Upper lobe of left lung (tissue), 6 donors: ENCODE measurements around the gene TMEM39B. TPM values are rescaled to one million over a fixed set of nuclear protein-coding genes. Genes with fewer than 3 reads are reported as not detected.

Experiments
- ATAC-seq, 2 donors: fragments of 200-7000 bp; cut with Tn5 transposase; one replicate each; pipeline ENCODE4 v1.9.1; 2022; ENCODE audit warnings: mild to moderate bottlenecking in 2 of 2, moderate library complexity in 2 of 2; ENCODE audit not compliant: low FRiP score in 2 of 2
- DNase-seq, 2 donors: peaks; one replicate each; pipeline ENCODE4 v3.0.0-alpha.2; 2019 to 2020
- H3K27ac ChIP-seq, 4 donors: fragments of 200-600 bp; sonication (generic); one replicate each; pipeline ENCODE4 v1.5.1; 2016 to 2019
- H3K27me3 ChIP-seq, 4 donors: fragments of 200-600 bp; sonication (generic); one replicate each; pipeline ENCODE4 v1.5.1; 2017 to 2019
- H3K36me3 ChIP-seq, 4 donors: fragments of 200-600 bp; sonication (generic); one replicate each; pipeline ENCODE4 v1.5.1; 2016 to 2019
- H3K4me1 ChIP-seq, 4 donors: fragments of 200-600 bp; sonication (generic); one replicate each; pipeline ENCODE4 v1.5.1; 2018 to 2019
- H3K4me3 ChIP-seq, 4 donors: fragments of 200-600 bp; sonication (generic); one replicate each; pipeline ENCODE4 v1.5.1; 2017 to 2019; ENCODE audit warnings: mild to moderate bottlenecking in 2 of 4, moderate library complexity in 1 of 4
- H3K9me3 ChIP-seq, 4 donors: fragments of 200-600 bp; sonication (generic); one replicate each; pipeline ENCODE4 v1.5.1; 2018 to 2019
- EP300 ChIP-seq, 4 donors: sonication (generic); formaldehyde crosslinking; IDR thresholded peaks; one replicate each; pipeline ENCODE4 v1.5.1; 2017; ENCODE audit warnings: antibody characterized with exemption in 4 of 4, control low read depth in 2 of 4
- POLR2A ChIP-seq, 4 donors: fragments of 450-650 bp; IDR thresholded peaks; one replicate each; pipeline ENCODE4 v1.5.1; 2016 to 2017; ENCODE audit warnings: antibody characterized with exemption in 4 of 4, mild to moderate bottlenecking in 2 of 4
- POLR2AphosphoS5 ChIP-seq, 2 donors: sonication (generic); formaldehyde crosslinking; IDR thresholded peaks; one replicate each; pipeline ENCODE4 v1.5.1; 2017; ENCODE audit warnings: antibody characterized with exemption in 2 of 2
- WGBS, 2 donors: methylation state at CpG; one replicate each; pipeline ENCODE4 v1.1.5; 2017 to 2018; 5-methylcytosine and 5-hydroxymethylcytosine counted together
- small RNA-seq, 4 donors: library from RNA; depleted of rRNA; stranded (forward); fragments of <200 nt; gene quantifications; one replicate each; pipeline ENCODE3, GENCODE V24; 2016
- total RNA-seq, 6 donors: library from RNA; depleted of rRNA in 4 of 6; stranded (reverse); fragments of >200 nt in 4 of 6; gene quantifications; one replicate each; pipeline versions ENCODE4 v1.1.0 to v1.2.1, GENCODE V29; 2016 to 2021
- TF ChIP-seq, protein P1 (sequence below), 6 experiments: fragments of 450-650 bp in 4 of 6; fragments of 200-600 bp in 2 of 6; sonication (generic) in 2 of 6; IDR thresholded peaks; one replicate each; pipeline ENCODE4 v1.5.1; 2016 to 2019; ENCODE audit warnings: antibody characterized with exemption in 6 of 6
- donor health status: DM: no; HTN: no; CAD: no; lungs with moderate emphysema.
- donor health status: DM: no; HTN: yes; CAD: no; lungs with severe emphysema.

Gene TMEM39B
- total RNA-seq, 6 donors from 2014 or later = 5.0 to 22.1 (median 10.2) TPM

DNA sequence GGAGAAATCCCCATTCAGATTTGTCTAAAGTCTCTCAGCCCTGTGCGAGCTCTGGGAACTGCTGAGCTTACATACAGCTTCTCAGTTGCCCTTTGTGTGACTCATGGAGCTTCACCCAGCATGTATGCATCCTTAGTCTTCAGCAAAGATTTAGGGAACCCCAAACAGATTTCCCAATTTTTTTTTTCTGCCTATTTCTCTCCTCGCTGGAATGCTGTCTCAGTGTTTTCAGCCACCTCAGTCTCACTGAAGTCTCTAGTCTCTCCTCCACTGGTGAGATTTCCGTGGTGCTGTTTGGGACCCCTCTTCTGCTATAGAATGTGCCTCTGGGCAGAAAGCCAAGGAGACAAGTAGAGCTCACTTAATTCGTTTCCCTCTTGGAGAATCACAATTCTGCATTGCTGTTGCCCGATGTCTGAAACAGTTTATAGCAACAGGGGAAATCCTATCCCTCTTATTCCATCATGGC, 78.6 kb downstream of the TMEM39B start:
- Histone ChIP-seq H3K4me3 (no peak overlapping the region), H3K36me3 (peaks cover 0 to 26% (median 6%) of the 10 kb centered on the region in 4 donors), H3K9me3 (no peaks in the 10 kb centered on the region), H3K4me1 (peaks cover 0 to 9% (median 6%) of the 10 kb centered on the region in 4 donors), H3K27ac (no peak overlapping the region), H3K27me3 (no peaks in the 10 kb centered on the region)
- DNase-seq (no peak), ATAC-seq (no peak)
- TF ChIP-seq POLR2A (IDR thresholded peaks at IDR 0.05) (no peak), POLR2AphosphoS5 (IDR thresholded peaks at IDR 0.05) (no peak), EP300 (IDR thresholded peaks at IDR 0.05) (no peak)
- TF ChIP-seq, protein P1, sequence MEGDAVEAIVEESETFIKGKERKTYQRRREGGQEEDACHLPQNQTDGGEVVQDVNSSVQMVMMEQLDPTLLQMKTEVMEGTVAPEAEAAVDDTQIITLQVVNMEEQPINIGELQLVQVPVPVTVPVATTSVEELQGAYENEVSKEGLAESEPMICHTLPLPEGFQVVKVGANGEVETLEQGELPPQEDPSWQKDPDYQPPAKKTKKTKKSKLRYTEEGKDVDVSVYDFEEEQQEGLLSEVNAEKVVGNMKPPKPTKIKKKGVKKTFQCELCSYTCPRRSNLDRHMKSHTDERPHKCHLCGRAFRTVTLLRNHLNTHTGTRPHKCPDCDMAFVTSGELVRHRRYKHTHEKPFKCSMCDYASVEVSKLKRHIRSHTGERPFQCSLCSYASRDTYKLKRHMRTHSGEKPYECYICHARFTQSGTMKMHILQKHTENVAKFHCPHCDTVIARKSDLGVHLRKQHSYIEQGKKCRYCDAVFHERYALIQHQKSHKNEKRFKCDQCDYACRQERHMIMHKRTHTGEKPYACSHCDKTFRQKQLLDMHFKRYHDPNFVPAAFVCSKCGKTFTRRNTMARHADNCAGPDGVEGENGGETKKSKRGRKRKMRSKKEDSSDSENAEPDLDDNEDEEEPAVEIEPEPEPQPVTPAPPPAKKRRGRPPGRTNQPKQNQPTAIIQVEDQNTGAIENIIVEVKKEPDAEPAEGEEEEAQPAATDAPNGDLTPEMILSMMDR (IDR thresholded peaks at IDR 0.05) = no peak
- 47 to 54% methylated on average over 5 of the region's 5 CpGs for WGBS, 2 donors

Small RNAs within 50 kb of the gene (small RNA-seq; reads per million reads assigned to genes)
- gene MIR5585 = 0 reads per million in 4 donors
- 0 reads per million in 4 donors for gene RF00017

Other genes starting within 250 kb of the TMEM39B start
- 100 to 1,000 TPM in 4 of 6 donors, 10 to 100 TPM in 2; 71.6 to 279 (median 148) TPM for gene PTP4A2, start 134.6 kb upstream of the TMEM39B start, total RNA-seq
- 100 to 1,000 TPM in 1 of 6 donors, 10 to 100 TPM in 5; 52.4 to 101 (median 91.9) TPM for gene KHDRBS1, start 59.1 kb upstream of the TMEM39B start, total RNA-seq
- gene KPNA6, start 35.1 kb downstream of the TMEM39B start, total RNA-seq = 10 to 100 TPM; 16.8 to 53.8 (median 42.0) TPM
- gene TXLNA, start 106.7 kb downstream of the TMEM39B start, total RNA-seq = 10 to 100 TPM; 29.3 to 57.5 (median 47.5) TPM
- 1 to 10 TPM in 5 of 6 donors, under 1 TPM in 1; 0.98 to 4.2 (median 3.2) TPM for gene CCDC28B, start 127.7 kb downstream of the TMEM39B start, total RNA-seq
- 1 to 10 TPM in 5 of 6 donors, under 1 TPM in 1; 0.55 to 6.3 (median 1.9) TPM for gene IQCC, start 132.7 kb downstream of the TMEM39B start, total RNA-seq
- 10 to 100 TPM in 1 of 6 donors, 1 to 10 TPM in 4, under 1 TPM in 1; 0.11 to 11.4 (median 4.5) TPM for gene DCDC2B, start 136.2 kb downstream of the TMEM39B start, total RNA-seq
- gene TMEM234, start 149.4 kb downstream of the TMEM39B start, total RNA-seq = 10 to 100 TPM; 14.9 to 62.9 (median 21.1) TPM
- gene EIF3I, start 149.5 kb downstream of the TMEM39B start, total RNA-seq = 100 to 1,000 TPM in 4 of 6 donors, 10 to 100 TPM in 2; 62.9 to 173 (median 109) TPM
- gene FAM167B, start 174.3 kb downstream of the TMEM39B start, total RNA-seq = 10 to 100 TPM in 2 of 6 donors, 1 to 10 TPM in 3, not detected in 1; 1.9 to 53.0 (median 4.6) TPM
- gene LCK, start 178.3 kb downstream of the TMEM39B start, total RNA-seq = 10 to 100 TPM in 1 of 6 donors, 1 to 10 TPM in 5; 5.1 to 25.1 (median 7.7) TPM
- 10 to 100 TPM; 36.8 to 78.0 (median 48.8) TPM for gene HDAC1, start 219.1 kb downstream of the TMEM39B start, total RNA-seq